Myocyte (in vitro differentiated cells): Measurements from ENCODE around the gene EXT2. TPM values are rescaled to one million over a fixed set of nuclear protein-coding genes. Genes with fewer than 3 reads are reported as not detected.

Experiments used
- DNase-seq: peaks from one replicate; pipeline ENCODE4 v3.0.0-alpha.2; 2012; ENCODE audit warnings: low read depth
- total RNA-seq: library from RNA; depleted of rRNA; stranded (reverse); fragments of >200 nt; gene quantifications from 2 replicates; pipeline ENCODE4 v1.2.3, GENCODE V29; 2014

The EXT2 gene
- total RNA-seq, 1 donor from 2014 or later: 66.3 TPM

- DNase-seq: no peak
Measured at GRCh38 chr11:44264761-44265160, 169.3 kb downstream of the EXT2 start.

GRCh38 chr11:44266056-44266780, 170.7 kb downstream of the EXT2 start:
- no peak for DNase-seq

GRCh38 chr11:44267006-44267749, 171.7 kb downstream of the EXT2 start:
- DNase-seq: no peak

GRCh38 chr11:44267750-44268613, 172.5 kb downstream of the EXT2 start:
- no peak for DNase-seq

GRCh38 chr11:44268614-44269080, 173.2 kb downstream of the EXT2 start:
- no peak for DNase-seq

GRCh38 chr11:44269369-44270351, 174.2 kb downstream of the EXT2 start:
- no peak for DNase-seq

GRCh38 chr11:44270403-44271273, 175.2 kb downstream of the EXT2 start:
- DNase-seq: no peak

GRCh38 chr11:44271286-44271685, 175.8 kb downstream of the EXT2 start:
- DNase-seq: no peak

- DNase-seq: no peak
Measured at GRCh38 chr11:44274404-44274803, 178.9 kb downstream of the EXT2 start.

- no peak for DNase-seq
Measured at GRCh38 chr11:44275241-44275640, 179.8 kb downstream of the EXT2 start.

GRCh38 chr11:44275961-44276550, 180.6 kb downstream of the EXT2 start:
- DNase-seq: no peak

- DNase-seq: no peak
Measured at GRCh38 chr11:44277196-44278090, 182.0 kb downstream of the EXT2 start.

- no peak for DNase-seq
Measured at GRCh38 chr11:44279483-44279882, 184.0 kb downstream of the EXT2 start.

- no peak for DNase-seq
Measured at GRCh38 chr11:44280257-44280656, 184.8 kb downstream of the EXT2 start.

- no peak for DNase-seq
Measured at GRCh38 chr11:44281151-44281550, 185.7 kb downstream of the EXT2 start.

GRCh38 chr11:44282620-44283019, 187.1 kb downstream of the EXT2 start:
- no peak for DNase-seq

- no peak for DNase-seq
Measured at GRCh38 chr11:44285756-44286155, 190.3 kb downstream of the EXT2 start.
